Lower lobe of right lung (tissue), 2 donors: ENCODE measurements around the gene RNASEL. TPM values are rescaled to one million over a fixed set of nuclear protein-coding genes. Genes with fewer than 3 reads are reported as not detected.
A peak's percentile ranks its signal among the peaks of the same experiment; 100 is the strongest.

Experiments
- ATAC-seq, 2 donors: fragments of 200-7000 bp; cut with Tn5 transposase; one replicate each; pipeline ENCODE4 v1.9.1; 2020 to 2022; ENCODE audit warnings: mild to moderate bottlenecking in 2 of 2, moderate library complexity in 2 of 2
- DNase-seq: peaks from one replicate; pipeline ENCODE4 v3.0.0-alpha.2; 2020
- H3K27ac ChIP-seq: fragments of 200-600 bp; one replicate; pipeline ENCODE4 v1.8.0; 2022
- H3K27me3 ChIP-seq: fragments of 200-600 bp; one replicate; pipeline ENCODE4 v1.8.0; 2022; ENCODE audit warnings: low read depth
- H3K36me3 ChIP-seq: fragments of 200-600 bp; one replicate; pipeline ENCODE4 v1.8.0; 2022; ENCODE audit warnings: mild to moderate bottlenecking
- H3K4me1 ChIP-seq: fragments of 200-600 bp; one replicate; pipeline ENCODE4 v1.8.0; 2022
- H3K4me3 ChIP-seq: fragments of 200-600 bp; one replicate; pipeline ENCODE4 v1.8.0; 2022; ENCODE audit warnings: mild to moderate bottlenecking
- H3K9me3 ChIP-seq: fragments of 200-600 bp; one replicate; pipeline ENCODE4 v1.8.0; 2022
- intact Hi-C: fragments of 100-400 bp; cut with DNase I; formaldehyde crosslinking; loops from one replicate; pipeline ENCODE4 v1.11.0; 2022
- total RNA-seq: library from RNA; stranded (reverse); fragmentation: NEBNext Ultra II Directional; extraction: Animal tissue kit (Norgen Biotek cat#: 25700); gene quantifications from one replicate; pipeline ENCODE4 v1.2.1, GENCODE V29; 2021
- TF ChIP-seq, protein P1 (sequence below): fragments of 200-600 bp; IDR thresholded peaks from one replicate; pipeline ENCODE4 v1.8.0; 2022; ENCODE audit warnings: antibody characterized with exemption, mild to moderate bottlenecking
- donor health status: DM: no; HTN: yes; CAD: no; lungs with severe emphysema.

RNASEL gene
- total RNA-seq, 1 donor from 2014 or later = 16.5 TPM

- ATAC-seq (no peak), DNase-seq (no peak)
- no peaks in the 10 kb centered on the region for H3K27me3 ChIP-seq
- intact Hi-C loops = no loop called here
- H3K27ac ChIP-seq = peak overlapping the region; percentile 99
- peaks cover 38% of the 10 kb centered on the region for H3K4me1 ChIP-seq
- TF ChIP-seq, protein P1, sequence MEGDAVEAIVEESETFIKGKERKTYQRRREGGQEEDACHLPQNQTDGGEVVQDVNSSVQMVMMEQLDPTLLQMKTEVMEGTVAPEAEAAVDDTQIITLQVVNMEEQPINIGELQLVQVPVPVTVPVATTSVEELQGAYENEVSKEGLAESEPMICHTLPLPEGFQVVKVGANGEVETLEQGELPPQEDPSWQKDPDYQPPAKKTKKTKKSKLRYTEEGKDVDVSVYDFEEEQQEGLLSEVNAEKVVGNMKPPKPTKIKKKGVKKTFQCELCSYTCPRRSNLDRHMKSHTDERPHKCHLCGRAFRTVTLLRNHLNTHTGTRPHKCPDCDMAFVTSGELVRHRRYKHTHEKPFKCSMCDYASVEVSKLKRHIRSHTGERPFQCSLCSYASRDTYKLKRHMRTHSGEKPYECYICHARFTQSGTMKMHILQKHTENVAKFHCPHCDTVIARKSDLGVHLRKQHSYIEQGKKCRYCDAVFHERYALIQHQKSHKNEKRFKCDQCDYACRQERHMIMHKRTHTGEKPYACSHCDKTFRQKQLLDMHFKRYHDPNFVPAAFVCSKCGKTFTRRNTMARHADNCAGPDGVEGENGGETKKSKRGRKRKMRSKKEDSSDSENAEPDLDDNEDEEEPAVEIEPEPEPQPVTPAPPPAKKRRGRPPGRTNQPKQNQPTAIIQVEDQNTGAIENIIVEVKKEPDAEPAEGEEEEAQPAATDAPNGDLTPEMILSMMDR = no peak
- H3K4me3 ChIP-seq = peak overlapping the region; percentile 84
- H3K9me3 ChIP-seq = no peaks in the 10 kb centered on the region
- H3K36me3 ChIP-seq = peaks cover 5% of the 10 kb centered on the region
Observed at GRCh38 chr1:182587666-182588499, 1.2 kb downstream of the RNASEL start.

GRCh38 chr1:182587093-182587492 lies 2.0 kb downstream of the RNASEL start:
- DNase-seq (no peak), ATAC-seq (no peak)
- Histone ChIP-seq H3K27me3 (no peaks in the 10 kb centered on the region), H3K4me1 (peaks cover 38% of the 10 kb centered on the region), H3K27ac (no peak overlapping the region), H3K36me3 (peaks cover 13% of the 10 kb centered on the region), H3K9me3 (no peaks in the 10 kb centered on the region), H3K4me3 (no peak overlapping the region)
- intact Hi-C loops = no loop called here
- TF ChIP-seq, protein P1 = no peak

DNA sequence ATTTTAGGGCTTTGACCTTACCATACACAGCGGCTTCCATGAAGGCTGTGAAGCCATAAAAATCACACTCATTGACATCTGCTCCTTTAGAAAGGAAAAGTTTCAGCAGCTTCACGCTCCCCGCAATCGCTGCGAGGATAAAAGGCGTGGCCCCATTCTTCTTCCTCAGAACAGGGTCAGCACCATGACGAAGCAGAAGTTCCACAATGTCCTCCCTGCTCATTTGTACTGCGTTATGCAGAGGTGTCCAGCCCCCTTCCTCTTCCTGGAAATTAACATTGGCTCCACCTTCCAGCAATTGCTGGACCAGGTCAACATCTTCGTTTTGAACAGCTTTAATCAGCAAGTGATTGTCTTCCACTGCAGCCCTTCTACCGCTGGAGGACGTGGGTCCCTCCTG lies 2.7 kb downstream of the RNASEL start:
- H3K27me3 ChIP-seq = no peaks in the 10 kb centered on the region
- ATAC-seq (no peak), DNase-seq (no peak)
- peaks cover 38% of the 10 kb centered on the region for H3K4me1 ChIP-seq
- intact Hi-C loops = no loop called here
- H3K9me3 ChIP-seq = no peaks in the 10 kb centered on the region
- TF ChIP-seq, protein P1 = no peak
- no peak overlapping the region for H3K27ac ChIP-seq
- peaks cover 20% of the 10 kb centered on the region for H3K36me3 ChIP-seq
- no peak overlapping the region for H3K4me3 ChIP-seq

- Histone ChIP-seq H3K27me3 (no peaks in the 10 kb centered on the region), H3K4me1 (peaks cover 38% of the 10 kb centered on the region), H3K4me3 (no peak overlapping the region), H3K36me3 (peaks cover 36% of the 10 kb centered on the region), H3K9me3 (no peaks in the 10 kb centered on the region), H3K27ac (no peak overlapping the region)
- ATAC-seq (no peak), DNase-seq (no peak)
- TF ChIP-seq, protein P1 = no peak
- intact Hi-C loops = no loop called here
Observed at GRCh38 chr1:182584746-182585145, 4.3 kb downstream of the RNASEL start.

GRCh38 chr1:182580736-182581135 lies 8.3 kb downstream of the RNASEL start:
- Histone ChIP-seq H3K4me3 (no peak overlapping the region), H3K9me3 (no peaks in the 10 kb centered on the region), H3K36me3 (peaks cover 69% of the 10 kb centered on the region), H3K27ac (no peak overlapping the region), H3K4me1 (peaks cover 24% of the 10 kb centered on the region), H3K27me3 (no peaks in the 10 kb centered on the region)
- intact Hi-C loops = no loop called here
- DNase-seq (no peak), ATAC-seq (no peak)
- TF ChIP-seq, protein P1 = no peak
